Left lung (tissue), 10 donors: ENCODE measurements around the gene DCC. TPM values are rescaled to one million over a fixed set of nuclear protein-coding genes. Genes with fewer than 3 reads are reported as not detected.

Source experiments
- ATAC-seq: fragments of 200-7000 bp; cut with Tn5 transposase; one replicate; pipeline ENCODE4 v1.9.1; 2020; ENCODE audit warnings: moderate library complexity
- DNase-seq, 4 donors: peaks; one replicate each; pipeline ENCODE4 v3.0.0-alpha.2; 2013 to 2020
- H3K27ac ChIP-seq, 2 donors: fragments of 200-600 bp; sonication (generic) in 1 of 2; one replicate each; pipeline versions ENCODE4 v1.5.0 to v1.8.0; 2020 to 2021
- H3K27me3 ChIP-seq, 2 donors: fragments of 200-600 bp; sonication (generic) in 1 of 2; one replicate each; pipeline versions ENCODE4 v1.5.0 to v1.8.0; 2020 to 2021
- H3K36me3 ChIP-seq, 2 donors: fragments of 200-600 bp; sonication (generic) in 1 of 2; one replicate each; pipeline versions ENCODE4 v1.5.0 to v1.8.0; 2020 to 2021
- H3K4me1 ChIP-seq, 2 donors: fragments of 200-600 bp; one replicate each; pipeline ENCODE4 v1.8.0; 2021
- H3K4me3 ChIP-seq, 2 donors: fragments of 200-600 bp; sonication (generic) in 1 of 2; one replicate each; pipeline versions ENCODE4 v1.5.0 to v1.8.0; 2020 to 2021; ENCODE audit warnings: mild to moderate bottlenecking in 1 of 2
- H3K9me3 ChIP-seq, 2 donors: fragments of 200-600 bp; sonication (generic) in 1 of 2; one replicate each; pipeline versions ENCODE4 v1.5.0 to v1.8.0; 2020 to 2021
- intact Hi-C, 2 donors: fragments of 100-400 bp; cut with DNase I; formaldehyde crosslinking; loops; one replicate each; pipeline versions ENCODE4 v1.11.2 to v1.14.2; 2022
- polyA plus RNA-seq, 6 donors: library from polyadenylated mRNA; unstranded; fragments of 120-200 nt; gene quantifications; one replicate each; pipeline ENCODE4 v1.2.1, GENCODE V29; 2013; ENCODE audit not compliant: insufficient read length in 6 of 6
- total RNA-seq, 2 donors: library from RNA; stranded (reverse); fragmentation: NEBNext Ultra II Directional; extraction: Animal tissue kit (Norgen Biotek cat#: 25700); gene quantifications; one replicate each; pipeline ENCODE4 v1.2.1, GENCODE V29; 2021
- TF ChIP-seq, protein P1 (sequence below), 2 donors: fragments of 200-600 bp; sonication (generic) in 1 of 2; IDR thresholded peaks; one replicate each; pipeline versions ENCODE4 v1.5.0 to v1.8.0; 2021; ENCODE audit warnings: antibody characterized with exemption in 2 of 2
- donor health status: DM: no; HTN: yes; CAD: no.
- donor health status: DM: no; HTN: no; CAD: no.

Gene DCC
- total and polyA plus RNA-seq, 8 donors = 0.61 to 3.5 (median 2.1) TPM

DNA sequence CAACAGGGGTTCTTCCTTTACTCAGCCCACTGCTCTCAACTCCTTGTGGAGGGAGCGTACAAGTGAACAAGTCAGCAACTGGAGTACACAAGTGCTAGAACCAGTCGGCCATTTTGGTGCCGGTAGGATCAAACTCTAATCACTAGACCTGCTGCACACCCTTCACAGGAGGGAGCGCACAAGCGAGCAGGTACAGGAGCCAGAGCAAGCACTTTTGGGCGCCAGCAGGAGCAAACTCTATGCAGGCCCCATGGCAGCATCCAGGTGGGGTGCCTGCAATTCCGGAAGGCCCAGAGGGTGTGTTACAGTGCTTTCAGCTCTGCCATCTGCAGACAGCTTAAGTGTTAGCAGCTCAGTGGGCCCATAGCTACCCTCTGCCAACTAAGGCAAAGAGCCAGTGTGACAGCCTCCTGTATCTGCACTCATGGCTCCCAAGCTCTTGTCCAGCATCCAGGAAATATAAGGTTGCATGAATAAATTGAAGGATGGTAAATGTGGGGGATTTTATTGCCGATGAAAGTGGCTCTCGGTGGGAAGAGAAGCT, 426.1 kb downstream of the DCC start:
- ATAC-seq = no peak
- Histone ChIP-seq H3K4me3 (no peak overlapping the region), H3K36me3 (no peaks in the 10 kb centered on the region), H3K27me3 (no peaks in the 10 kb centered on the region), H3K4me1 (no peaks in the 10 kb centered on the region), H3K9me3 (no peaks in the 10 kb centered on the region), H3K27ac (no peak overlapping the region)
- TF ChIP-seq, protein P1, sequence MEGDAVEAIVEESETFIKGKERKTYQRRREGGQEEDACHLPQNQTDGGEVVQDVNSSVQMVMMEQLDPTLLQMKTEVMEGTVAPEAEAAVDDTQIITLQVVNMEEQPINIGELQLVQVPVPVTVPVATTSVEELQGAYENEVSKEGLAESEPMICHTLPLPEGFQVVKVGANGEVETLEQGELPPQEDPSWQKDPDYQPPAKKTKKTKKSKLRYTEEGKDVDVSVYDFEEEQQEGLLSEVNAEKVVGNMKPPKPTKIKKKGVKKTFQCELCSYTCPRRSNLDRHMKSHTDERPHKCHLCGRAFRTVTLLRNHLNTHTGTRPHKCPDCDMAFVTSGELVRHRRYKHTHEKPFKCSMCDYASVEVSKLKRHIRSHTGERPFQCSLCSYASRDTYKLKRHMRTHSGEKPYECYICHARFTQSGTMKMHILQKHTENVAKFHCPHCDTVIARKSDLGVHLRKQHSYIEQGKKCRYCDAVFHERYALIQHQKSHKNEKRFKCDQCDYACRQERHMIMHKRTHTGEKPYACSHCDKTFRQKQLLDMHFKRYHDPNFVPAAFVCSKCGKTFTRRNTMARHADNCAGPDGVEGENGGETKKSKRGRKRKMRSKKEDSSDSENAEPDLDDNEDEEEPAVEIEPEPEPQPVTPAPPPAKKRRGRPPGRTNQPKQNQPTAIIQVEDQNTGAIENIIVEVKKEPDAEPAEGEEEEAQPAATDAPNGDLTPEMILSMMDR (IDR thresholded peaks at IDR 0.05) = no peak
- DNase-seq = no peak
- intact Hi-C loops = no loop called here

DNA sequence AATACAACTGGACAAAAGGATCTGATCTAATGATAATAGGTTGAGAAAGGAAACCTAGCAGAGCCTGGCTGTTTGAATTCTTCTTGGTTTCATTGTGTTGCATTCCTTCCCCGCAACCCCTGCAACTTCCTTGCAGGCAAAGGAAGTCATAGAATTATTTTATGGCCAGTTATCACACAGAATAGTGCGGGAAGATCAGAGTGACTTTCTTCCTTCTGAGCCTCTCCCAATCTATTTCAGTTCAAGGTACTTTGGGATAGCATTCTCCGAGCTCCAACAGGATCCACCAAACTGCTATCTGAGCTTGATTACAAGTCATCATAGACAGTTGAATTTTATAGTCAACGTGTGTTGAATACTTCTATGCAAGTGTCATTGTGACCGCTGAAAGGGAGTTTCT, 441.1 kb downstream of the DCC start:
- no peaks in the 10 kb centered on the region for H3K27me3 ChIP-seq
- intact Hi-C loops = no loop called here
- no peaks in the 10 kb centered on the region for H3K4me1 ChIP-seq
- DNase-seq (no peak), ATAC-seq (no peak)
- no peaks in the 10 kb centered on the region for H3K36me3 ChIP-seq
- H3K27ac ChIP-seq = no peak overlapping the region
- no peak overlapping the region for H3K4me3 ChIP-seq
- TF ChIP-seq, protein P1 (IDR thresholded peaks at IDR 0.05) = no peak
- H3K9me3 ChIP-seq = no peaks in the 10 kb centered on the region

DNA sequence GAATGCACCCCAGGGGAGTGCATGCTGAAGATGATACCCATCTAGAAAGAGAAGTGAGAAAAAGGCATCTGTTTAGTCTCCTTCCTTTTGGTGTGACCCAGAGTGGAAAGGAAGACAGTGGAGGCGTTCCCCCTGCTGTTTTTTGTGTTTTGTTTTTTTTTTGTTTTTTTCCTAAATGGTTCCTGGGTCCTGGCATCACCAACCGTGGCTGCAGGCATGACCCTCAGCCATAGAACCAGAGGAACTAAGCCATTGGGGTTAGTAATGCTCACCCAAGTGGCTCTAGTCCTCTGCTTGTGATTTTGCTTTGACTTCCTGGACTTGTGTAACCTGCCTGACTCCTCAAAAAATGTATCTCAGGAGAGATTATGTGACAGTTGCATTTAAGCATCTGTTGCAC, 451.3 kb downstream of the DCC start:
- Histone ChIP-seq H3K27me3 (no peaks in the 10 kb centered on the region), H3K36me3 (no peaks in the 10 kb centered on the region), H3K4me3 (no peak overlapping the region), H3K27ac (no peak overlapping the region), H3K9me3 (peaks cover 4 to 52% of the 10 kb centered on the region in 2 donors), H3K4me1 (no peaks in the 10 kb centered on the region)
- ATAC-seq (no peak), DNase-seq (no peak)
- TF ChIP-seq, protein P1 (IDR thresholded peaks at IDR 0.05) = no peak
- intact Hi-C loops = no loop called here

DNA sequence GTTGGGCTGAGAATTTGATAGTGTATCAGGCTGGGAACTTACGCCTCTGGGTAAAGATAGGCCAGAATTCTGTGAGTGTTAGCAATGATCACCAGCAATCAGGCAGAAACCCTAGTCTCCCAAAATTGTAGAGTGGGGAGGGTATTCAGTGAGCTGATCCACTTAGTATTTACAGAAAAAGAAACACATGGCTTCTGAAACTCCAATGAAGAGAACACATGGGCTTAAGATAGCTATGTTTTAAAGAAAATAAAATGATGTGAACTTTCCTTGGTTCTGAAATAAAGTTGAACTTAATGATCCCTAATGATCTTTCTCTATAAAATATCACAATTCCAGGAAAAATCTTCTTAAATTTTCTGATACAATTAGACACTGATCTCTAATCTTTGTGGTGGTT, 472.8 kb downstream of the DCC start:
- Histone ChIP-seq H3K4me1 (no peaks in the 10 kb centered on the region), H3K36me3 (no peaks in the 10 kb centered on the region), H3K4me3 (no peak overlapping the region), H3K27me3 (no peaks in the 10 kb centered on the region), H3K27ac (no peak overlapping the region), H3K9me3 (peaks cover 0 to 3% of the 10 kb centered on the region in 2 donors)
- ATAC-seq (no peak), DNase-seq (no peak)
- intact Hi-C loops = no loop called here
- TF ChIP-seq, protein P1 (IDR thresholded peaks at IDR 0.05) = no peak

DNA sequence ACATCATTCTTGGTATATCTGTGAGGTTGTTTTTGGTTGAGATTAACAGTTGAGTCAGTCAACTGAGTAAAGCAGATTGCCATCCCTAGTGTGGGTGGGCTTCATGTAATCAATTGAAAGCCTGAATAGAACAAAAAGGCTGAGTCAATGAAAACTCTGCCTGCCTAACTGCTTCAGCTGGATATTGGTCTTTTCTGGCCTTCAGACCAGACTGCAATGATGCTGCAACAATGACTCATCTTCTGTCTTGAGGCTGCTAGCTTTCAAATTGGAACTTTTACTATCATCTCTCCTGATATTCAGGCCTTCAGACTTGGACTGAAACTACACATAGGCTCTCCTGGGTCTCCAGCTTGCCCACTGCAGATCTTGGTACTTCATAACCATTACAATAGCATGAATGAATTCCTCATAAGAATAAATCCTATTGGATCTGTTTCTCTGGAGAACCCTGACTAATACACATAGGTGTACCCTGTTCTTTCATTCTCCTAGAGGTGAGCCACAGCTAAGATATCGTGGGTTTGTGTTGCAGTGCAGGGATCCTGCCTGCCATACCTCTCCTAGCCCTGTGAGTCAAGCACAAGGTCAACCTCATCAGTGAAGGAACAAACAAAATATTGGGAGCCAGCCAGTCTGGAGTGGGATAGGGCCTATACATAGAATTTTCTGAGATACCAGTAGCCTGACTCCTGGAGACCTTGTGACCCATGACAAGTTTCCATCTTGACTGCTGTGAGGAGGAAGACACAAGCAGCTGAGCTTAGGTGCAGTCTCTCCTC, 473.8 kb downstream of the DCC start:
- intact Hi-C loops = no loop called here
- DNase-seq (no peak), ATAC-seq (no peak)
- no peak overlapping the region for H3K4me3 ChIP-seq
- H3K36me3 ChIP-seq = no peaks in the 10 kb centered on the region
- H3K27me3 ChIP-seq = no peaks in the 10 kb centered on the region
- H3K4me1 ChIP-seq = no peaks in the 10 kb centered on the region
- TF ChIP-seq, protein P1 (IDR thresholded peaks at IDR 0.05) = no peak
- H3K27ac ChIP-seq = no peak overlapping the region
- peaks cover 0 to 3% of the 10 kb centered on the region in 2 donors for H3K9me3 ChIP-seq
